AG09309 (cell line): ENCODE measurements around the gene SH3PXD2A.

ENCODE experiments used
- DNase-seq: peaks from one replicate; pipeline ENCODE4 v3.0.0-alpha.2; 2010; ENCODE audit warnings: low read depth
- H3K4me3 ChIP-seq: 2 replicates; pipeline ENCODE4 v1.5.1; 2011; ENCODE audit warnings: mild to moderate bottlenecking, low read depth, low read length, moderate library complexity; ENCODE audit not compliant: control insufficient read depth
- CTCF ChIP-seq: IDR thresholded peaks from 2 replicates; pipeline ENCODE4 v1.5.1; 2011; ENCODE audit warnings: mild to moderate bottlenecking, low read depth, low read length, inconsistent platforms; ENCODE audit not compliant: insufficient read depth, control insufficient read depth; ENCODE audit errors: missing control alignments

Gene SH3PXD2A

GRCh38 chr10:103691267-103691666, 164.1 kb downstream of the SH3PXD2A start:
- no peak for TF ChIP-seq CTCF
- no peak overlapping the region for H3K4me3 ChIP-seq
- DNase-seq = no peak

GRCh38 chr10:103690281-103690680, 165.1 kb downstream of the SH3PXD2A start:
- no peak overlapping the region for H3K4me3 ChIP-seq
- DNase-seq = no peak
- TF ChIP-seq CTCF = no peak

GRCh38 chr10:103688491-103688890, 166.9 kb downstream of the SH3PXD2A start:
- no peak overlapping the region for H3K4me3 ChIP-seq
- DNase-seq = no peak
- TF ChIP-seq CTCF = no peak

- DNase-seq = no peak
- no peak overlapping the region for H3K4me3 ChIP-seq
- no peak for TF ChIP-seq CTCF
These were observed 167.7 kb downstream of the SH3PXD2A start for GRCh38 chr10:103687718-103688117.

- no peak for DNase-seq
- no peak overlapping the region for H3K4me3 ChIP-seq
- TF ChIP-seq CTCF = no peak
These were observed 168.2 kb downstream of the SH3PXD2A start for GRCh38 chr10:103687172-103687571.

GRCh38 chr10:103685880-103686669, 169.3 kb downstream of the SH3PXD2A start:
- TF ChIP-seq CTCF = peak; percentile 98
- peak; percentile 63 for DNase-seq
- H3K4me3 ChIP-seq = no peak overlapping the region

GRCh38 chr10:103683851-103684250, 171.5 kb downstream of the SH3PXD2A start:
- no peak for DNase-seq
- H3K4me3 ChIP-seq = no peak overlapping the region
- TF ChIP-seq CTCF = no peak
